Activated CD4-positive, alpha-beta T cell treated with anti-CD3 and anti-CD28 coated beads for 4 hours (primary cell): Measurements from ENCODE around the gene FOXO6.

Source experiments
- DNase-seq, 2 donors: peaks; one replicate each; pipeline ENCODE4 v3.0.0-alpha.2; 2020

FOXO6 gene

DNA sequence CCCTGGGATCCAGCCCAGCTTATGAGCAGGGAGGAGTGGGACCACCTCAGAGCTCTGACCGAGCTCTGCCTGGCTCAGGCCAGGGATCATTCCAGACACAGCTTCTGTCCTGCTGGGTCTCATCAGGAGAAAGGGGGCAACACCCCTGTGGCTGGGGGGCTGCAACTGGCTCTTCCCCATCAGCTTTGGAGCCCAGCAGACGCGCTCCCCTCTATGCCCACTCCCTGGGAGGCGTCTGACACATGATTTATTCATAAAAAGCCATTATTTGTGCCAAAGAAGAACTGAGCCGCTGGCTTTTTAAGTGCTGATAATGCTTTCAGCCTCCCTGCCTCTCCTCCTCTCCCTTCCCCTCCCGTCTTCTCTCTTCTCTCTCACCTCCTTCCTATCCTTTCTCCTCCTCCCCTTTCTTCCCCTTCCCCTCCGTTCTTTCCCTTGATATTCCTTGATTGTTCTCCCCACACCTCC, 25.0 kb downstream of the FOXO6 start:
- no peak for DNase-seq

DNA sequence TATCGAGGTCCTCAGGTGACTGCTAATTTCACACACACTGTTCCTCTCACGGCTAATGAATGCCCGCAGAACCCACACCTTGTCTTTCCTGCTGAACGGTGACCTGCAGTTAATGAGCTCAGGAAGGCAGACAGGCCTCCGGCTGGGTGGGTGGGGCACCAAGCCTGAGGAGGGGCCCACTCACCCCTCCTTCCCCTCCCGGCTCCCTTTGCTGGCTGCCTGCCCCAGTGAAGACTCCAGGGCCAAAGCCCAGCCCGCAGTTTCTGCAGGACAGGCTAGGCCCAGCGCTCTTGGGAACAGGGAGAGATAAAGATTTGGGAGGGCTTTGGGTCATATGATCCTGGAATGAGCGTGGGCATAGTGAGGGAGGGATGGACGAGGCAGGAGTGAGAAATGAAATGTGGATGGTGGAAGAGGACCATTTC, 26.4 kb downstream of the FOXO6 start:
- DNase-seq = no peak

DNA sequence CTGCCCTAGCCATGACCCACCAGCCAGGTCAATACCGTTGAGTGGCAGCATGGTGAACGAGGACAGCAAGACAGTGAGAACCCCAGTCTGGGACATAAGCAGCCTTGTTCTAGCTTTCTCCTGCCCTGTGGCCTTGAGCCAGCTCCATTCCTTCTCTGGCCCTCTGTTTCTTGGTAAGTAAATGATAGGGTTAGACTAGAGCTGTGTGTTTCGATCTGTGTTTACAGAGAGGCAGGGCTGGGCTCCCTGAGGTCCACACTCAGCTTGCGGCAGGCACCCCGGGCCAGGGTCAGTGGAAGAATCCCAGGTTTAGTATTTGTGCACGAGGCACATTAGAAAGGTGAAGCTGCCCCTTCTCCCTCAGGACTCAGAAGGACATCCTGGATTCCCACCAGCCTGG, 27.3 kb downstream of the FOXO6 start:
- DNase-seq = no peak

DNA sequence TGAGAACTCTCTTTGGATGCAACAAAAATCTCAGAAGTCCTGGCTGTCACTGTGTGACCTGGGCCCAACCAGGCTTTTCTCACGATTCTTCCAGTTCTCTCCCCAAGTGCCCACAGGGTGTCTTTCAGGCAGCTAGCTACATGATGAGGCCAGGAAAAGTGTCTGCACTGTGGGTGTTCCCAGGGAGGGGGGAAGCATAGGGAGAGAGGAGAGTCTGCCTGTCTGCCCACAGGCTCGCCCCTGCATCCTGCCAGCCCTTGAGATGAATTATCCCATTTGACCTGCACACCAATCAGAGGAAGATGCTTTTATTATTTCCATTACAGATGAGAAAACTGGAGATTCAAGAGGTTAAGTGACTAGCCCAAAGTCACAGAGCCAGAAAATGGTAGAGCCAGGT, 27.8 kb downstream of the FOXO6 start:
- no peak for DNase-seq

DNA sequence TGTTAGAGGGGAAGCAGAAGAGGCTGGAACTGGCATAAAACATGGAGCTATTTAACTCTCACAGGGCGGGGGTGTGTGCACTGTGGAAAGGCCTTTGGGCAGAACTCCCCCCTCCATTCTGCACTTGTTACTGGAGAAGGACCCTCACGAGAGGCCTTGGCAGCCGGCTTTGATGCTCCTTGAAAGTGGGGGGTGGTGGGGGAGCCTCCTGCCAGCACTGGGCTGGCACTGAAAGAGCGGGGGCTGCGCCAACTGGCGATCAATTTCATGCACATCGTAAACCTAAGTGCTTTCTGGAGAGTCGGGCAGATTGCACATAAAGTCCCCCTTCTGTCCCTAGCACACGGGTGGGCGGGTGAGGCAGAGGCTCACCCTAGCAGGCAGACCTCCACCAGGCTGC, 28.9 kb downstream of the FOXO6 start:
- no peak for DNase-seq

DNA sequence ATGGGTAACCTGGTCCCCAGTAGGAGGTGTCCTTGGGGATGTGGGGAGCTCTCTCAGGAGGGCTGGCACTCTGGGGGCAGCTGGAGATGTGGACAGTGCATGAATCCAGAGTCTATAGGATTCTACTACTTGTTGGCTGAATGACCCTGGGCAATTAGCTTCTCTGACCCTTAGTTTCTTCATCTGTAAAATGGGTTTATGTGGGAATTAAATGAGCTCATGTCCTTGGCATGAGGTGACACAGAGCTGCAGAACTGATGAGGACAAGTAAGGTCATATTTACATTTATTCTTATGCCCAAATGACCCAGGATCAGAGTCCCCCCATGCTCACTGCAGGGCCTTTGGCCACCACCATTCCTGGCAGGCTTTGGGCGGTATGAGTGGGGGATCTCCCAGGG, 29.3 kb downstream of the FOXO6 start:
- no peak for DNase-seq

DNA sequence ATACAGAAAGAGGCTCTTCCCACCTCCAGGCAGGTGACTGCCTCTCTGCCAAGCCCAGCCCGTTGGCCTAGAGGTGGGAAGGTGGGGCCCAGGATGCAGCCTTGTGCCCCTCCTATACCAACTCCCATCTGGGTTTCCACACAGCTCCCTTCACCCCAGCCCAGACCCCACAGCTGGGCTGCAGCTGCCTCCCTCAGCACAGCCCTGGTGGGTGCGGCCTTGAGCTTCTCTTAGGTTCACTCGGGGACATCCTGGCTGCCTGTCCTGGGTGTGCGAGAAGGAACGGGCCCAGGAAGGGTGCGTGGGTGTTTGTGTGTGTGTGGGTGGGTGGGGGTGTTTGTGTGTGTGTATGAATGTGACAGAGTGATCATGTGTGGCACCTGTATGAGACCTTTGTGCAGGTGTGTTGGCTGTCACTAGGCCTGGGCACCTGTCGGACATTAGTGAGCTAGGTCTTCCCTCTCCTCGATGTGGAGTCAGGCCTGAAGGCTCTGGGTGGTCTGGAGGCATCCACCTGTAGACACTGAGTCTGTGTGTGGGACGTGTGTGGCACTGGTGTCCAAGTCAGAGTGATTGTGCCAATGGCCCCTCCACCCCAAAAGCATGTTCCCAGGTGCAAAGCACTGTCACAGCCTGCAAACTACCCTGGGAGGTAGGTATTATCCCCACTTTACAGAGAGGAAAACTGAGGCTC, 30.7 kb downstream of the FOXO6 start:
- DNase-seq = no peak

DNA sequence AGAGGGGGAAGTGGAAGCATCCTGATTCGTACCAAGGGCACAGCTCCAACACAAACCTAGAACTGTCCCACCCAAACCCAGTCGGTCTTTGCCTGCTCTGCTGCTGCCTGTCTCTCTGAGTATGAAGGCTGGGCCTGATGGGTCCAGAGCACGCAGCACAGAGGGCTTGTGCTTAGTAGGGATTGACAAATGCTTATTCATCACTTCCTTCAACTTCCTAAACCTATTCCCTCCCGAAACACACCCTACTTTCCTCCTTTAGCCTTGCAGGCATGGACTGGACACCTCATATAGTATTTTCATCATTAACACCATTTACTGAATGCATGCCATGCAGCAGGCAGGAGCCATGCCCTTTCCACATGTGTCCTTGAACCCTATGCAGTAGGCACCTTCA, 31.3 kb downstream of the FOXO6 start:
- no peak for DNase-seq

DNA sequence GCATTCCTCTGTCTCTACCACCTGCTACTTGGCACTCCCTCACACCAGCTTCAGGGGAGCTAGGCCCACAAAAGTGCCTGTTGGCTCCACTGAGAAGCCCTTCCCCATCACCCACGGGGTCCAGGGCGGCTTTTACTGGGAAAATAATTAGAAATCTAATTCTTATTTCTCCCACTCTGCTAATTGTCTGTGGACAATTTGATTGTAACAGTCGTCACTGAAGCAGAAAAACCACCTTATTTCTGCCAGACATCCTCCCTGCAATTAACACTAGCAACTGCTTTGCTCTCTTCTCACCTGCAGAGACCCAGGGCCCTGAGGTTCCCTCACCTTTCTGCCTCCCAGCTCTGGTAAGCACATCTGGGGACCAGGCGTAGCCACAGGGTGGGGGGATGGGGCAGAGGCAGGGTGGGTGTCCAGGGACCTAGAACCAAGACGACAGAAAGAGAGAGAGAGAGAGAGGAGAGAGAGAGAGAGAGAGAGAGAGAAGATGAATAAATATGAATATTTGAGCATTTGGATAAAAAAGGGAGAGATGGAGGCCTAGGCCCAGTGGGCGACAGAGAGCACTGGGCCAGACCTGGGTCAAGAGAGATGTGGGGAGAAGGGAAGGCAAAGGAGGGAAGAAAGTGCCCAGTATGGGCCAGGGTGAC, 32.6 kb downstream of the FOXO6 start:
- DNase-seq = no peak

DNA sequence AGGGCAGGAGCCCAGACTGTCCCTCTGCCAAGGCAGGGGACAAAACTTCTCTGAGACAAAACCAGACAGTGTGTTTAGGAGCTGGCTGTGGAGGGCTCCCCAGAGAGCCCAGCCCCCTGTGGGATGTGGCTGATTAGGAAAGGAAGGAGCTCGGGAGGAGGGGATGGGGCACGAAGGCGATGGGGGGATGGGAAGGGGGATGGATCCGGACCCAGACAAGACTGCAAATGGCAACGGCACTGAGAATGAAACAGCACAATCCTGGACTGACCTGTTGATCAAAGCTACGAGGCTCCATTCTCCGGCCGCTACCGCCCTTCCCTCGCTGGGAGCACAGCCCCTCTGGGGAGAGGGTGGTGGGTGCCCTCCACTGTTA, 33.1 kb downstream of the FOXO6 start:
- no peak for DNase-seq

DNA sequence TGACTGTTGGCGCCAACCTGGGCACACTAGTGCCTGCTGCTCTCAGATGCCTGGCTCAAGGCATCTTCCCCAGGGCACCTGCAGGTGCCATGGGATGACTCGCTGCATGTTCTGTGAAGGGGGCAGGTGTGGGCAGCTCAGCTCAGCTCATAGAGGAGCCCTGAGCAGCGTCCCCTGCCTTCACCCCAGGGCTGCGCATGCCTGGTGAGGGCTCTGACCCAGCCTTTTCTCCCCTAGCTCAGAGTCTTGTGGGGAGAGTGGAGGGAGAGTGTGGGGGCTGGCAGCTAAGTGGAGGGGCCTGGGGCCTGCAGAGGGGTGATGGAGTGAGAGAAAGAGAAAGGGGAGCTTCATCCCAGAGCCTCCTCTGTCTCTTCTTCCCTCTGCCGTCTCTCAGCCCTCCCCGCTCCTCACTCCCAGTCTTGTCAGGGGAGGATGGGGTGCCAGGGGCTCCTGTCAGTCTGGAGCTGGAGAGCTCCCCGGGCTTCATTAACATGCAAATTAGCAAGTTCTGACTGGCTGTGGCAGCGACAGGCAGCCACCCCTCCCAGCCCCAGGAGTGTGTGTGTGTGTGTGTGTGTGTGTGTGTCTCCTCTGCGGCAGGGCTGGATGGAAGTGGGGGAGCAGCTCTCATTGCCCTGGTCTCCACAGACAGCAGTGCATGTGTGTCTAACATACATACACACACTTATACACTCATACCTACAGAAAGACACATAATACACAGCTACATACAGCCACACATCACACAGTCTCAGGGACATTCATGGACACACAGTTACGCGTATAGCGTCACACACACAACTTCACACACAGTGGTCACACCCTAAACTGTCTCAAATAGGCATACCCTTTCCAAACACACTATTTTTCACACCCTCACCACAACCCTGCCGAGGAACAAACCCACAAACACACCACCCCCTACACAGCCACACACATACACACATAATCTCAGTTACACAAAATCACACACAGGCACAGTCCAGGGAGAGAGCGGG, 34.0 kb downstream of the FOXO6 start:
- DNase-seq = no peak

DNA sequence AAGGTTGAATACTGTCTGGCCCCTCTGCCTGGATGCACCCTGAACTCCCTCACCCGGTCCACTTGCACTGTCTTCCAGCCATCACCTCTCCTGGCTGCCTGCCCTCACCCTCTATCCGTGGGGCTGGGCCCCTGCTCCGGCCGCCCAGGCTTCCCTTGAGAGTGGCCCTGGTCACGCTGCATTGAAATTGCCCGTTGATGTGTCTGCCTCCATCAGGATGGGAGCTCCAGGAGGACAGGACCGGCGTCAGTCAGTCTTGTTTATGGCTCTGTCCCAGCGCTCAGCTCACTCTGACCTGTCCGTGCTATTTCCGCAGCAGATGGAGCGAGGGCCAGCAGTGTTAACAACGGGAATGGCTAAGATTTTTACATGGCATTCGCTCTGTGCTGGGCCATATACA, 34.9 kb downstream of the FOXO6 start:
- DNase-seq = no peak

DNA sequence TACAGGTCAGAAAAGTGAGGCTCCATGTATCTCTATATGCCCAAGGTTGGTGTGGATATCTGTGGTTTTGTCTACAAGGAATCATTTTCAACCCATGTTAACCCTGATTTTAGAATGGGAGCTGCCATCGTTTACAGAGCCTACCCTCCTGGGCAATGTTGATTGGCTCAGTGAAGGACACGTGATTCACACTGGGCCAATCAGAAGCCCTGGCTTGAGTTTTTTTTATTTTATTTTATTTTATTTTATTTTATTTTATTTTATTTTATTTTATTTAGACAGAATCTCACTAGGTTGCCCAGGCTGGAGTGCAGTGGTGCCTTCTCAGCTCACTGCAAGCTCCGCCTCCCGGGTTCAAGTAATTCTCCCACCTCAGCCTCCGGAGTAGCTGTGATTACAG, 35.8 kb downstream of the FOXO6 start:
- DNase-seq = no peak

DNA sequence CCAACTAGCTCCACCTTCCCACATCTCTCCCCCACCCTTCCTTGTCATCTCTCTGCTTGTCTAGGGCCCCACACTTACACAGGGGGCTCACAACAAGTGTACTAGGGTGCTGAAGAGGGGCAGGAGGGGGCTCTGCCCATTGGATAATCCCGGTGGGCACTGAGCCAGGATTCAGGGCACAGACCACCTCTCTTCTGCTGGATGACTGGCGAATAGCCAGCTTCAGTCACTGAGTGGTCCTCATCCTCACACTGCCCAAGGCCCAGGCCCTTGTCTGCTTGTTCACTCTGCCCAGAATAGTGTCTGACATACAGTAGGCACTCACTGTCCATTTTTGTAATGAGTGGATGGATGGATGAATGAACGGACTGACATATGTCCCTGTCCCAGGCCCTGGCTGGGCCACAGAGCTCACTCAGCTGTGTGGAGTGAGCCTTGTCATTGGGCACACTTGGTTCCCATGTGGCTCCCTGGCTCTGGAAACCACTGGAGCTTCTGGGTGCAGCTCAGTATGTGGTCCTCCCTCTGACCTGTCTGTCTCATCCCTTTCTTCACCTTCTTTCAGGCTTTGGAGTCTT, 36.6 kb downstream of the FOXO6 start:
- DNase-seq = no peak

DNA sequence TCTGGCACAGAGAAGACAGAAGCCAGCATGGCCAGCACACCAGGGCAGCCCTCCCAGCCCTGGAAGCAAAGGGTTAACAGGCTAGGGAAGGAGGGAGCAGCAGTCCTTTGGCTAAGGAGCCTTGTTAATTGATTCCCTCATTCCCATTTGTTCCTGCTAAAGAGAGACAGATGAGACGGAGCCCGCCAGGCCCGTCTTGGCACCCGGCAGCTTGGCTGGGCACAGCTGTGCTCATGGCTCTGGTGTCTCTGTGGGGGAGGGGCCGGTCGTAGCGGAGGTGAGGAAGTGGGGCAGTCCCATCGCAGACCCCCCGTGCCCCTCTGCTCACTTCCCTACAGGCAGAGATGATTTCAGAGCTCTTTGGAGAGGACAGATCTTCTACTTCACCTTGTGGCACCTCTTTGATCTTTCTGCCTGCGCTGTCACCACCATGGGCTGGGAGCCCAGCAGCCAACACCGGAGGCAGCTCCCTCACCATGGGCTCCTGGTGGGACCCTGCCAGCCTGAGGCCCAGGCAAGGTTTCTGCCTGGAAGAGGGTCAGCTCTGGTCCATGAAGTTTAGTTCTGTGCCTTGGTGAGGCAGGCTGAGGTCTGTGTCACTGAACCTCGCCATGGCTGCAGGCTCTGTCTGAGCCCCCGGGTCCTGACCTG, 38.0 kb downstream of the FOXO6 start:
- DNase-seq = no peak

DNA sequence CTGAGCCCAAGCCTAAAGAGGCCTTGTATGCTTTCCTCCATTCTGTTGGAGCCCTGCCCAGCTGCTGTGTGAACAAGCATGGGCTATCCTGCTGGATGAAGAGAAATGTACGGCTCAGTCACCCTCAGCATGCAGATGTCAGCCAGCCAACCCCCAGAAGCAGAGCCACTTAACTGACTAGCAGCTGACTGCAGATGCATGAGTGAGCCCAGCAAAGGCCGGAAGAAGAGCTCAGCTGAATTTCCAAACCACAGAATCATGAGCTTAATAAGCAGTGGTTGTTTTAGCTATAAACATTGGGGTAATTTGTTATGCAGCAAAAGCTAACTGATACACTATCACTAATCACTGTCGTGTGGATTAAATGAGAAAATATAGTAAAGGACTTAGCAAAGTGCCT, 39.0 kb downstream of the FOXO6 start:
- no peak for DNase-seq

DNA sequence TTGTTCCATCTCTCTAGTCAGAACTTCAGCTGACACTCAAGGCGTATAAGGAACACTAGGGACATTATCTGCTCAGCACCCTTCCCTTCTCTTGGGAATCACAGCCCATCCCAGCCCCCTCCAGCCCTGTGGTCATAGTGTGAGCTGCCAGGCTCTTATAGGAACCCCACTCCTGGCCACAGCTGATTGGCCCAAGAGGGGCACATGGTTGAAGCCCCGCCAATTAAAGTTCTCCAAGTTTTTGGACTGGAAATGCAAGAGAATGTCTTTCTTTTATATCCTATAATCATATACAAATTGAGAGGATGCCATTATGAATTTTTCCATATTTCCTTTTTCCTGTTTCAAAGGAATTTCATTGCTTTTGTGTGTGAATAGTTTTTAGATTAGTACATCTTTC, 40.7 kb downstream of the FOXO6 start:
- DNase-seq = no peak

DNA sequence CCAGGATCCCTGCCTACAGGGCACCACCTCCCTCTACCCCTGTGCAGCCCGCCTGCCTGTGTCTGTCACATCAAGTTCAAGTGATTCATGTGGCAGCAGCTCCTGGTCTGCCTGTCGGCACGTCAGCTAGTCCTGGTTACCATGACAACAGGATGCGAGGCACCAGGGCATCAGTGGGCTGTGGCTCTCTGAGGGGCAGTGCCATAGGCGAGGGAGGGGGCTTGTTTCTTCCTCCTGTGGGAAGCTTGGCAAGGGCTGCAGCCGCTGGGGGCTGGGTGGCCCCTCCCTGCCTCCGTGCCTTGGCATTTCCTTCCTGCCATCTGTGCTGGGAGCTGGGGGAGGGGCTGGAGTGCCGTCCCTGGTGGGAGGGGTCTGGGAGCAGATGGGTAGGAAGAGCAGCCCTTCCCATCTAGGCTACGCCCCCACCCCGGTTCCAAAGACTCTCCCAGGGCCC, 43.1 kb downstream of the FOXO6 start:
- DNase-seq = no peak

DNA sequence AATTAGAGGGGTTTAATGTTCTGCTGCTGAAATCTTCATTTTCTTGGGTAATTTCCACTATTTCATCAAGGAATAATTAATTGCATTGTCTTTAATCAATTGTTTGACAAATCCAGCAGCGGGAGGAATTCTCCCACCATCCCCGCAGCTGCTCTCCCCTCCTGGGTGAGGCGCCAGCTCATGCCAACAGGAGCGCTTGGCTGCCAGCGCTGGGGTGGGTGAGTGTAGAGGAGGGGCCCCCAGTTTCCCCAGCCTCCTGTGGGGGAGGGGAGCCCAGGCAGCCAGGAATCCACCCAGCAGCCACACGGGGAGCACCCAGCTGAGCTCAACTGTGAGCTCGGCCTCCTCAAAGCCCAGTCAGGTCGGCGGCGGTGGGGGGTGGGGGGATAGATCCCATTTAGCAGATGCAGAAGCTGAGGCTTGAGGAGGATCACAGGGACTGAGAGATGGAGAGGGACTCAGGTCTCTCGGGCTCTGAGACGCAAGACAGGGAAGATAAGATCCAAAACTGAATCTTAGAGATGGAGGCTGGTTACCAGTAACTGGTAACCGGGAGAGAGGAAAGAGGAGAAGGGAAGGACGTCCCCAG, 46.5 kb downstream of the FOXO6 start:
- DNase-seq = no peak

DNA sequence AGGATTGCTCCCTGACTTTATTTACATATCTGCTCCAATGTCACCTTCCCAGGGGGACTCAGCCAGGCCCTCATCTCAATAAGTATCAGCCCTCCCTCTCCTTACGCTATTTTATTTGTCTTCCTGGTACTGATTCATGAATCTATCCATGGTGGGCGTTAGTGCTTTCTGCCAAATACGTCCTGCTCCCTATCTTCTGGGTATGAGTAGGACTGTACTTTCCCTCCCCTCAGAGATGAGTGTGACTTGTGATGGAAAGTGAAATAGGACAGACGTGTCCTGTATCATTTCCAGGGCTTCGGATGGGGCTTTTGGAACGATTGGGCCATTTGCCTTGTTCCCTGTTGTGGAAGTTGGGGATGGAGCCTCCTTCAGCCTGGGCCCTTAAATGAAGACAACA, 47.5 kb downstream of the FOXO6 start:
- DNase-seq = no peak

DNA sequence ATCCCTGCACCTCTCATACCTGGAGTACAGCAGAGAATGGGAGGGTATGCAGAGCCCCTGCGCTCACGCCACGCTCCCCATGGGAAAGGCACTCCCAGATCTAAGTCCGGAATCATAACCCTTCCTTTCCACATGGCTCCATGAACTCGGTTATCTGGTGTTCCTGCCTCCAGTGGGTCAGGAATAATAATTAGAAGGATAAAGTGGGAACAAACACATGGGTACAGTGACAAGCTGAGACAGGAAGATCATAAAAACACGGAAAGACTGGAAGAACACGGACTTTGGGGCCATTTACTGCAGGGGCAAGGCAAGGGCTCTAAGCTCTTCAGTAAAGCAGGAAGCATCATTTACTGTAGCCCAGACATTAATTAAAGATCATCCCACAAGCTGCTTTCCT, 48.6 kb downstream of the FOXO6 start:
- DNase-seq = no peak

DNA sequence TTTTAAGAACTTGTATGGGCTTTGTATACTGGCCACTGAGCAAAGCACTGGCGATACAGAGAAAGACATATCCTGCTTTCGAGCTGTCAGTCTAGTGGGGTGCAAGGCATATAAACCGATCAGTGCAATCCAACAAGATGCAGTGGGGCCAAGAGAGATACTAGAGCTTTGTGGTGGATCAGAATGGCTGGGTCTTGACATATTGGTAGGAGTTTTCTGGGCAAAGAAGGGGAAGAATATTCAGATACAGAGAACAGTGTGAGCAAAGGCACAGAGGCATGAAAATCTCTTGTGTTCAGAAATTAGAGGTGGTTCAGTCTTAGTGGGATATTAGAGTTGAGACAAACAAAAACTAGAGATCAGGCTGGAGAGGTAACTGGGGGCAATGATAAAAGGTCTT, 49.2 kb downstream of the FOXO6 start:
- no peak for DNase-seq
